ENCODE data around the gene SSC4D.

Gene SSC4D

DNA sequence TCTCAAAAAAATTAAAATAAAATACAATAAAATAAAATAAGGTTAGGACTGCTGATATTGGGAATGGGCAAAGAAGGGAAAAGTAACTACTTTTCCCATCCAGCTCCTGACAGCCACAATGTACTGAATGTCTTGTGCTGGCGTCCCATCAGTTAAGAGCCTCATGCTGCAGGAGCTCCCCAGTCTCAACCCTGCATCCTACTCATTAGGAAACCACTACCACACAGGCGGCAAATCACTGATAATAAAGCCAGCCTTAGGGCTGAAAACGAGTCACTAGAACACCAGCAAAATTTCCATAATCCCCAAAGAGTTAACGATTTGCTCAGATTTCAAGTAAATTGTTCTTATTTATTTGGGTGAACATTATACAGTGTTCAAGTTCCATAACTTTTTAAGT lies 55.0 kb downstream of the SSC4D start:
- no peak for DNase-seq (ENCODE audit: low read depth in 3 of 3)

DNA sequence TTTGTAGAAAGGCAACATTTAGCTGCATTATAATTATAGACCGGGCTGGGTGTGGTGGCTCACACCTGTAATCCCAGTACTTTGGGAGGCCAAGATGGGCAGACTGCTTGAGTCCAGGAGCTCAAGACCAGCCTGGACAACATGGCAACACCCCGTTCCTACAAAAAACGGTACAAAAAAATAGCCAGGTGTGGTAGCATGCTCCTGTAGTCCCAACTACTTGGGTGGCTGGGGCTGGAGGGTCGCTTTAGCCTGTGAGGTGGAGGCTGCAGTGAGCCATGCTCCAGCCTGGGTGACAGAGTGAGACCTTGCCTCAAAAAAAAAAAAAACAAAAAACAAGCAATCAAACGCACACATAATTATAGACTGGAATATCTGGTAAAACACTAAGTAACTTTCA lies 55.8 kb downstream of the SSC4D start:
- DNase-seq (ENCODE audit: low read depth in 3 of 3), result no peak

DNA sequence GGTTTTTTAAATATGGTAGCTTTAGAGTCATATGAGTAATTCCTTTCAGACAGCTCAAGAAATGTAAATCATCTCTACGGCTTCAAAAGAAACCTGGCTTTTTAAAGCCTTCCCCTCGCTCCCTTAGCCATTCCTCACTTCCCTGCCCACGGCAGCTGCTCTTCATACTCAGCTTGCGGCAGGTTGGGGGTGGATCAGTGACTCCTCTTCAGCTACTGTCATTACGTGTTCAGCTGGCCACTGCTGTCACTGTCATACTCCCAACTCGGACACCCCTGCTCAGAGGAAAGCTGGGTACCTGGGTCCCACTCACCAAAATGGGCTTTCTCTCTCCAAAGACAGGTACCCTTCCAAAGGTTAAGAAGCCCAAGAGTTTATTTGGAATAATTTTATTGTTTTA lies 57.3 kb downstream of the SSC4D start:
- DNase-seq (ENCODE audit: low read depth in 3 of 3), result no peak

DNA sequence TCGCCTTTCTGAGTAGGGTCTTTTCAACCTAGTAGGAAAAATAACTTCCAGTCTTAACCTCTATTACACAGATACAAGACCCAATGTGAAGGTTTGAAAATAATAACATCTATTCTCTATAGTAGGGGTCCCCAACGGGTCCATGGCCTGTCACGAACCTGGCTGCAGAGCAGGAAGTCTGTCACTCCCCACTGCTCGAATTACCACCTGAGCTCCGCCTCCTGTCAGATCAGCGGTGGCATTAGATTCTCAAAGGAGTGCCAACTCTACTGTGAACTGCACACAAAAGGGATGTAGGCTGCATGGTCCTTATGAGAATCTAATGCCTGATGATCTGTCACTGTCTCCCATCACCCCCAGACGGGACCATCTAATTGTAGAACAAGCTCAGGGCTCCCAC lies 58.1 kb downstream of the SSC4D start:
- no peak for DNase-seq (ENCODE audit: low read depth in 3 of 3)

DNA sequence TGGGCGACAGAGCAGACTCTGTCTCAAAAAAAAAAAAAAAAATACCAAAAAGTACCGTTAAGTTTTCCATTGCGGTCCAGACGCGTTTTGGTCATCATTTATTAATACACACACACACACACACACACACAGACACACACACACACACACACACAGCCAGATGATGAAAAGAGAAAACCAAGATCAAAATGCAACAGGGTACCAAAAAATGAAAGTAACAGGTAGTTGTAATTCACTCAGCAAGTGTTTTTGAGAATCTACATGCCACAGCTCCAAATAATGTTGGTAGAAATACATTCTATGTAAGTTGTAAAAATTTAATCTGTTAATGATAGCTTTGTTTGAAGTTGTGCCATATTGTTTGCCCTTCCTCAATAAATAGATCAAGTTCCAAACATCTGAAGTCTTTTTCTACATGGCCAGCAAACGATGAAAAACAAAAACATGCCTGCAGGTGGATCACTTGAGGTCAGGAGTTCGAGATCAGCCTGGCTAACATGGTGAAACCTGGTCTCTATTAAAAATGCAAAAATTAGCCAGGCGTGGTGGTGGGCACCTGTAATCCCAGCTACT lies 60.1 kb downstream of the SSC4D start:
- DNase-seq (ENCODE audit: low read depth in 3 of 3), result no peak

DNA sequence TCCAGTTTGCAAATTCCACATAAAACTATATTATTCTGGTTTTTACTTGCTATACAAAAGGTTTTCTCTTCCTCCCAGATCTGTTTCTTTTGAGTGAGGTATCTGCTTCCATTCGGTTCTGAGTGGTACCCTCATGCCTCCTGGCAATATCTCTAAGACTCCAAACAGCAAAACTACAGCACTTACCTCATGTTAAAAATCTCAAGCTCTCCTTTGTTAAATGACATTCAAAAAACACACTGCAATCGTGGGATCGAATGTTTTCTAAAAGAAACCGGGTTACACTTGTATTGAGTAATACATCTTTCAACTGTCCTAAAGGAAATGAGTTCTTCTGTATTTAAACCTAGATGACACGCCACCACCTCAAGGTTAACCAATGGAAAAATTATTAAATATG lies 61.8 kb downstream of the SSC4D start:
- no peak for DNase-seq (ENCODE audit: low read depth in 3 of 3)

DNA sequence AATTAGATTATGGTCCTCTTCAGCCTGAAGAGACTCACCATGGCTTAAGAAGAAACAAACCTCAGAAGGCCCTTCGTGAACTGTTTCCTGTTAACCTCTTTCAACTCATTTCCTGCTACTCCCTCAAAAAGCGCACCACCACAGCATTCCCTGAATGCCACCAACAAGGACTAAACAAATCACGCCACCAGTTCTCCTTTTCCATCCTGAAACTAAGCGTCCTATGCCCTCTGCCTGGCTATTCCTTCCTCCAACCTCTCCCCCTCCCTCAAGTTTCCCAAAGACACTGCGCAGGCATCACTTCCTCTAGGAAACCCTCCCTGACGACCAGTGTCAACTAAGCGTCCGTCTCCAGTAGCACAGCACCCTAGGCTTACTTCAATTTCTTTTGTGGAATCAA lies 62.7 kb downstream of the SSC4D start:
- DNase-seq (ENCODE audit: low read depth in 3 of 3), result no peak

DNA sequence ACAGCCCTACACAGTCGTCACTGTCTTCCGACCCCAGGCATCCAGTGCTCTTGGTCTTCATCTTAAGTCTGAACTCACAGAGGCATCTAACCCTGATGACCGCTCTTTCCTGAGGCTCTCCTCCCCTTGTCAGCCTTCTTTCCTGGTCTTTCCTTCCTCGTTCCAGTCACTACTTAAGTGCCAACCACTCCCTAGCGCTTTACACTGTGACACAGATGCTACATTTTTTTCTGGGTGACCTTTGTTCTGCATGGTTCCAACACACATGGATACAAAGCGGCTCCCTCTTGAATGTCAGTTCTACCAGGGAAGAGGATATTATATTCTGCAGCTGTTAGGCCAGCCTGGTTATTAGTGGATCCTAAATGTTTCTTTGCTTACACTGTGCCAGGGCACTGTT lies 63.4 kb downstream of the SSC4D start:
- DNase-seq (ENCODE audit: low read depth in 3 of 3), result no peak

DNA sequence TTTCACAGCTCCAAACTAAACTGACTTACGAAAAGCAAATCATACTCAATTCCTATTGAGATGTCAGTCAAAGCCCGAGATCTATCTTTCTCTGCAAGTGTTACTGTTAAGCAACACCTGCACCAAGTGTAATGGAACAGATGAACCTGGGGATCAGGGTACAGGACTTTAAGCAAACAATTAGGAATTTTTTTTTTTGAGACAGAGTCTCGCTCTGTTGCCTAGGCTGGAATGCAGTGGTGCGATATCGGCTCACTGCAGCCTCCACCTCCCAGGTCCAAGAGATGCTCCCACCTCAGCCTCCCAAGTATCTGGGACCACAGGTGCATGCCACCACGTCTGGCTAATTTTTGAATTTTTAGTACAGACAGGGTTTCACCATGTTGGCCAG lies 65.6 kb downstream of the SSC4D start:
- DNase-seq (ENCODE audit: low read depth in 3 of 3), result no peak

DNA sequence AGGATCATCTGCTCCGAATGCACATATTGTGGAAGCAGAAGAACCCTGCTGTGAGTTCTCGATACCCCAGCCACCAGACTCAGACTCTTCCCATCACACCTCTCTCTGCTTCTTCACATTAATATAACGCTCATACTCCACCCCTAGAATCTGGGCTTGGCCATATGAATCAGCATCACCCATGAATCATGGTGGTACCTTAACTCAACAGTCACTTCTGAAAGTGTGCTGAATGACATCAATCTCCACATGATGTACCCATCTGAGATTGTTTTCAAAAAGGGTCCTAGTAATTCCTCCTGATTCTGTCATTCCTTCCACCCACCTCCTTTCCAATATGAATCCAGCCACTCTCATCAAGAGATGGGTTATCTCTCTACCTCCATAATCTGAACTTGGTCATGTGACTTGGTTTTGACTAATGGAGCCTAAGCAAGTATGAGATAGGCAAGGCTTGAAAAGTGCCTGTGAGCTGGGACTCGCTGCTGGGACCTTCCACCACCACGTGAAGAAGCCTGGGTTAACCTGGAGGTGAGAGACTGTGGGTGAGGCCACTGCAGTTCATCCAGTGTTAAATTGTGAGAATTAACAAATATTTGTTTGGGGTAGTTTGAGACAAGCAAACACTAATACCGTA lies 66.1 kb downstream of the SSC4D start:
- no peak for DNase-seq (ENCODE audit: low read depth in 3 of 3)

DNA sequence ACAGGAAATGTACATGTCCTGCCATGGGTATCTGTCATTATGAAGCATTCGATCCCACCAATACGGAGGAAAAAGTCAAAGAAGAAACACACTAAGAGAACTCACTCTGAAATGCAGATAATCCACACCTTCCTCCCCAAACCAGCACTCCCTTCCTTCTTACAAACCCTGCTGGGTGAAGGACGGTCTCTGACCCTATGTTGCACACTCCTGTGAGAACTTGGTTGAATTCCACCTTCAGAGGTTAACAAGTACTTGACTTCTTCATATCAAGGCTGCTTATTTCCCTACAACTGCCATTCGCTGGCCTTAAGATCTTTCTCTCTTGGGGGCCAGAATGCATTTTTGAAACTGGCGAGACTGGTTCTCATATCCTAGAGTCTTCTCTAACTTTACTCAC lies 67.3 kb downstream of the SSC4D start:
- no peak for DNase-seq (ENCODE audit: low read depth in 3 of 3)

DNA sequence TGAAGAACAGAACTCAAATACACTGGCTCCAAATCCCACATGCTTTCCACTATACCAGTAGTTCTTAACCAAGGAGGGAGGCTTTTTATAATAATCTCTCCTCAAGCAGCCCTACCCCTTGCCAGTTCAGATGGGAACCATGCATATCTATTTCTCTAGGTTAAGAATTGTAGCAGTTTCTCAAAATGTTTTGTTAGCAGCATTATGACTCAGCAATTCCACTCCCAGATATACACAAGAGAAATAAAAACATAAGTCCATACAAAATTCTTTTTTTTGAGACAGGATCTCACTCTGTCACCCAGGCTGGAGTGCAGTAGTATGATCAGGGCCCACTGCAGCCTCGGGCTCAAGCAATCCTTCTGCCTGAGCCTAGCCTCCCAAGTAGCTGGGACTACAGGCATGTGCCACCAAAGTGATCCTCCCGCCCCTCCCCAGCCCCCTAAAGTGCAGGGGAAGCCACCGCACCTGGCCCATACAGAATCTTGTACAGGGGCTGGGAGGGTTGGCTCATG lies 68.8 kb downstream of the SSC4D start:
- DNase-seq (ENCODE audit: low read depth in 3 of 3), result no peak
